Transverse colon (tissue), 4 donors: ENCODE data around the gene RPS15. TPM values are rescaled to one million over a fixed set of nuclear protein-coding genes. Genes with fewer than 3 reads are reported as not detected.

Experiments
- DNase-seq: peaks from one replicate; pipeline ENCODE4 v3.0.0-alpha.2; 2019
- H3K27ac ChIP-seq, 4 donors: fragments of 200-600 bp; sonication (generic); 2 replicates each; pipeline ENCODE4 v1.5.1; 2016 to 2018; ENCODE audit warnings: inconsistent platforms in 4 of 4
- H3K27me3 ChIP-seq: fragments of 200-600 bp; sonication (generic); 2 replicates; pipeline ENCODE4 v1.5.1; 2017; ENCODE audit warnings: inconsistent platforms
- H3K36me3 ChIP-seq, 4 donors: fragments of 200-600 bp; sonication (generic); 2 replicates each; pipeline ENCODE4 v1.5.1; 2017 to 2019; ENCODE audit warnings: inconsistent platforms in 4 of 4
- H3K4me1 ChIP-seq, 4 donors: fragments of 200-600 bp; sonication (generic); 2 replicates each; pipeline ENCODE4 v1.5.1; 2017 to 2020; ENCODE audit warnings: inconsistent platforms in 4 of 4
- H3K4me3 ChIP-seq, 4 donors: fragments of 200-600 bp; sonication (generic); 1 replicate in 1 of 4; 2 replicates in 3 of 4; pipeline versions ENCODE4 v1.5.1 to v1.6.1; 2017 to 2019; ENCODE audit warnings: inconsistent platforms in 4 of 4
- H3K9me3 ChIP-seq, 2 donors: fragments of 200-600 bp; sonication (generic); 2 replicates each; pipeline ENCODE4 v1.5.1; 2017 to 2019; ENCODE audit warnings: inconsistent platforms in 2 of 2
- CTCF ChIP-seq, 5 experiments: fragments of 200-600 bp in 3 of 5; fragments of 450-650 bp in 2 of 5; sonication (generic) in 3 of 5; IDR thresholded peaks; 1 replicate in 2 of 5; 2 replicates in 3 of 5; pipeline ENCODE4 v1.5.1; 2016 to 2017; ENCODE audit warnings: antibody characterized with exemption in 5 of 5, inconsistent platforms in 3 of 5, mild to moderate bottlenecking in 2 of 5, moderate library complexity in 1 of 5
- EP300 ChIP-seq: sonication (generic); formaldehyde crosslinking; IDR thresholded peaks from one replicate; pipeline ENCODE4 v1.6.1; 2017; ENCODE audit warnings: antibody characterized with exemption, low read depth
- POLR2A ChIP-seq: fragments of 450-650 bp; IDR thresholded peaks from one replicate; pipeline ENCODE4 v1.6.1; 2016; ENCODE audit warnings: antibody characterized with exemption, mild to moderate bottlenecking, moderate library complexity
- POLR2AphosphoS5 ChIP-seq, 3 donors: sonication (generic); formaldehyde crosslinking; IDR thresholded peaks; one replicate each; pipeline ENCODE4 v1.6.1; 2016; ENCODE audit warnings: antibody characterized with exemption in 3 of 3
- WGBS, 2 donors: methylation state at CpG; one replicate each; pipeline ENCODE4 v1.1.5; 2018; ENCODE audit warnings: low coverage in 1 of 2; 5-methylcytosine and 5-hydroxymethylcytosine counted together
- in situ Hi-C, 4 donors: fragments of 200-750 bp; cut with MboI; loops; one replicate each; pipeline versions ENCODE4 v1.15.0 to v1.15.1; 2017; ENCODE audit warnings: low sequenced_read_pairs in 3 of 4, low pct_ligation_motif_present in 1 of 4, low pct_unique_long_range_greater_than_20kb in 1 of 4
- intact Hi-C: fragments of 100-400 bp; cut with DNase I; formaldehyde crosslinking; loops from one replicate; pipeline ENCODE4 v1.15.1; 2023; ENCODE audit warnings: low total_unique reads
- total RNA-seq, 4 donors: library from RNA; depleted of rRNA; stranded (reverse); fragments of >200 nt; gene quantifications; one replicate each; pipeline ENCODE4 v1.1.0, GENCODE V29; 2016

Gene RPS15
- 1,000 to 10,000 TPM; 1,367 to 2,740 (median 2,511) TPM for total RNA-seq

- H3K36me3 ChIP-seq: peaks cover 0 to 31% (median 12%) of the 10 kb centered on the region in 4 donors
- peak within 1 kb of the TSS; percentile 53 to 93 (median 84) for H3K4me3 ChIP-seq
- H3K27ac ChIP-seq: peak within 1 kb of the TSS; percentile 87 to 90 (median 90)
- intact Hi-C loops (no loop called here), in situ Hi-C loops (no loop called here)
- DNase-seq: peak; percentile 97
- no peaks in the 10 kb centered on the region for H3K9me3 ChIP-seq
- TF ChIP-seq EP300 (no peak), POLR2A (peak; percentile 92), CTCF (IDR thresholded peaks at IDR 0.05) (peak; percentile 91 to 98 (median 93)), POLR2AphosphoS5 (IDR thresholded peaks at IDR 0.05) (peak; percentile 94 to 97 (median 97))
- WGBS, 2 donors: 1% methylated on average over 72 of the region's 100 CpGs; no CpG with 5 or more reads in 1 of the 2 donors
- H3K4me1 ChIP-seq: peaks cover 6 to 29% (median 19%) of the 10 kb centered on the region in 4 donors
- H3K27me3 ChIP-seq: no peaks in the 10 kb centered on the region
These were observed at the start of gene RPS15 for GRCh38 chr19:1438035-1438932. RPS15 (plus strand) TSS chr19:1438396; CDS start chr19:1438426, 30 bp downstream.

- no peaks in the 10 kb centered on the region for H3K27me3 ChIP-seq
- no peak for TF ChIP-seq POLR2A
- no peak for TF ChIP-seq POLR2AphosphoS5 (IDR thresholded peaks at IDR 0.05)
- no peak for TF ChIP-seq CTCF (IDR thresholded peaks at IDR 0.05)
- no peak for TF ChIP-seq EP300
- in situ Hi-C loops: loop anchor here in 2 of 4 donors (25.0 kb wide), 1 partner anchor 101 kb away; the partner anchor contains the start of genes EFNA2 (in 2 of the 2) and FAM174C (in 2 of the 2)
These were observed 49.6 kb upstream of the RPS15 start for GRCh38 chr19:1388637-1389026.

GRCh38 chr19:1389033-1389940, 48.9 kb upstream of the RPS15 start:
- WGBS, 2 donors: 94 to 95% methylated on average over 15 to 39 of the region's 39 CpGs

More at GRCh38 chr19:1388637-1389026, 49.6 kb upstream of the RPS15 start:
- no peak overlapping the region for H3K27ac ChIP-seq
- H3K4me3 ChIP-seq: no peak overlapping the region
- peaks cover 15 to 24% (median 16%) of the 10 kb centered on the region in 4 donors for H3K4me1 ChIP-seq
- intact Hi-C loops: no loop called here
- WGBS, 2 donors: 97% methylated on average over 14 of the region's 17 CpGs; no CpG with 5 or more reads in 1 of the 2 donors
- no peak for DNase-seq
- H3K36me3 ChIP-seq: peaks cover 0 to 39% (median 13%) of the 10 kb centered on the region in 4 donors
- H3K9me3 ChIP-seq: no peaks in the 10 kb centered on the region

More at GRCh38 chr19:1389033-1389940, 48.9 kb upstream of the RPS15 start:
- Histone ChIP-seq H3K27me3 (no peaks in the 10 kb centered on the region), H3K4me1 (peaks cover 14 to 22% (median 16%) of the 10 kb centered on the region in 4 donors), H3K36me3 (peaks cover 0 to 42% (median 14%) of the 10 kb centered on the region in 4 donors), H3K27ac (no peak overlapping the region), H3K4me3 (no peak overlapping the region), H3K9me3 (no peaks in the 10 kb centered on the region)
- in situ Hi-C loops: loop anchor here in 2 of 4 donors (25.0 kb wide), 1 partner anchor 102 kb away; the partner anchor contains the start of genes EFNA2 (in 2 of the 2) and FAM174C (in 2 of the 2)
- no peak for DNase-seq
- intact Hi-C loops: no loop called here
- TF ChIP-seq CTCF (IDR thresholded peaks at IDR 0.05) (no peak), POLR2A (no peak), EP300 (no peak), POLR2AphosphoS5 (IDR thresholded peaks at IDR 0.05) (no peak)
